Measurements from ENCODE around the gene RNASEH2A.
"Not testable (repeated sequence)": the region's sequence is repeated elsewhere in the genome, so short reads cannot be mapped to it uniquely, and the experiment has no call there.

The RNASEH2A gene

GRCh38 chr19:12833738-12834565 lies 27.6 kb downstream of the RNASEH2A start:
- no peak for DNase-seq (ENCODE audit: low read depth)

GRCh38 chr19:12834566-12834943 lies 28.2 kb downstream of the RNASEH2A start, which contains the start of gene RTBDN:
RTBDN (minus strand) TSS chr19:12834579; CDS start chr19:12829979, 4,600 bp downstream.
- DNase-seq (ENCODE audit: low read depth), result no peak

- DNase-seq (ENCODE audit: low read depth), result no peak
These were observed 28.8 kb downstream of the RNASEH2A start for GRCh38 chr19:12834976-12835757.

GRCh38 chr19:12836529-12836863 lies 30.1 kb downstream of the RNASEH2A start:
- DNase-seq (ENCODE audit: low read depth), result no peak

- no peak for DNase-seq (ENCODE audit: low read depth)
These were observed 30.8 kb downstream of the RNASEH2A start for GRCh38 chr19:12837225-12837624.

GRCh38 chr19:12838182-12838885 lies 31.9 kb downstream of the RNASEH2A start, which contains the start of gene MAST1:
MAST1 (plus strand) TSS chr19:12838515; CDS start chr19:12838573, 58 bp downstream.
- DNase-seq (ENCODE audit: low read depth), result no peak

GRCh38 chr19:12838886-12839756 lies 32.7 kb downstream of the RNASEH2A start:
- DNase-seq (ENCODE audit: low read depth), result no peak

GRCh38 chr19:12840091-12841079 lies 34.0 kb downstream of the RNASEH2A start:
- no peak for DNase-seq (ENCODE audit: low read depth)

- DNase-seq (ENCODE audit: low read depth), result no peak
These were observed 34.7 kb downstream of the RNASEH2A start for GRCh38 chr19:12841094-12841493.

GRCh38 chr19:12842511-12842910 lies 36.1 kb downstream of the RNASEH2A start:
- no peak for DNase-seq (ENCODE audit: low read depth)

GRCh38 chr19:12843328-12843727 lies 36.9 kb downstream of the RNASEH2A start:
- no peak for DNase-seq (ENCODE audit: low read depth)

- no peak for DNase-seq (ENCODE audit: low read depth)
These were observed 37.8 kb downstream of the RNASEH2A start for GRCh38 chr19:12843999-12844732.

- DNase-seq (ENCODE audit: low read depth), result not testable (repeated sequence)
These were observed 40.2 kb downstream of the RNASEH2A start for GRCh38 chr19:12846613-12847012.

GRCh38 chr19:12847159-12848139 lies 41.1 kb downstream of the RNASEH2A start:
- DNase-seq (ENCODE audit: low read depth), result peak; percentile 60

GRCh38 chr19:12856653-12857052 lies 50.3 kb downstream of the RNASEH2A start:
- no peak for DNase-seq (ENCODE audit: low read depth)

GRCh38 chr19:12858041-12858928 lies 51.9 kb downstream of the RNASEH2A start:
- no peak for DNase-seq (ENCODE audit: low read depth)

- DNase-seq (ENCODE audit: low read depth), result no peak
These were observed 53.2 kb downstream of the RNASEH2A start for GRCh38 chr19:12859546-12859945.

Data from stromal cell of bone marrow (primary cell).